Activated CD4-positive, alpha-beta T cell treated with anti-CD3 and anti-CD28 coated beads, Interleukin-2, amount 50 U/mL, for 24 hours (primary cell): ENCODE measurements around the gene FIGN.

Source experiments
- DNase-seq, 2 donors: peaks; one replicate each; pipeline ENCODE4 v3.0.0-alpha.2; 2020; ENCODE audit warnings: low read depth in 1 of 2, low spot score in 1 of 2

Gene FIGN

DNA sequence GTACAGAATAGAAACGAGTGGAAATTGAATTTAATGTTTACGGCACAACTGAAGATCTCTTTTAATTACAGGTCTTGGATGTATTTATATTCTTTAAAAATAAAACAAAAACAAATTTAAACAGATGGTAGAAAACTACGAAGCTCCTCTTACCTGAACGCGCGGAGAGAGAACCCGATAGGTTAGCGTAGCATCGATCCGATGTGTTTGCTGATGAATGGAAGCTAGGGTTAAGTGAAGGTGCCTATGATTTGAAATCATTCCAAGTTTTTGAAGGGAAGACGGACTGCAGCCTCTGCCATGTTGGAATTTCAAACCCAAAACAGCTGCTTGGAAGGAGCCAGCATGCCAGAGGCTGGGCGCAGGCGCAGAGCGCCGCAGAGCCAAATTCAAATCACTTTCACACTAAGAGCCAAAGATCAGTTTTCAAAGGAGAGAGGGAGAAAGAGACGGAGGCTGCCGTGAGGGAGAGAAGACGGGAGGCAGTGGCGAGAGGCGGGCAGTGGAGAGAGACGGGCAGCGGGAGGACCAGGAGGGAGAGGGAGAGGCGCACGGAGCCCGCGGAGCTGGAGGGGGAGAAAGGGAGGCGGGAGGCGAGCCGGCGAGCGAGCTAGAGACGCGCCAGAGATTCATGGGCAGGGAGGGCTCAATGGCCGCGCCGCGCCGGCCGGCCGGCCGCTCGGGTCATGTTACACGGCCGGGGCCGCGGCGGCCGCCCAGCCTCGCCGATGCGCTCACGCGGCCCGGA lies at the start of gene FIGN:
Gene FIGN (minus strand): TSS at position 324 of the 748 bp plus-strand sequence. CDS start 1,081 bp downstream, outside the sequence.
- DNase-seq = no peak

DNA sequence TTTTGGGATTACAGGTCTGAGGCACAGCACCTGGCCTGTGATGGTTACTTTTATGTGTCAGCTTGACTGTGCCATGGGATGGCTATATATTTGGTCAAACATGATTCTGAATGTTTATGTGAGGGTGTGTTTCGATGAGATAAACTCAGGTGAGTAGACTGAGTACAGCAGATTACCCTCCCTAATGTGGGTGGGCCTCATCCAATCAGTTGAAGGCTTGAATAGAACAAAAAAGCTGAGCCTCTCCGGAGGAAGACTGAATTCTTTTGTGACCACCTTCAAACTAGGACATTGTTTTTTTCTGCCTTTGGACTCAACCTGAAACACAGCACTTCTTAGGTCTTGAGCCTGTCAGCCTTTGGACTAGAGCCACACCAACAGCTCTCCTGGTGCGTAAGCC lies 49.4 kb upstream of the FIGN start:
- no peak for DNase-seq

DNA sequence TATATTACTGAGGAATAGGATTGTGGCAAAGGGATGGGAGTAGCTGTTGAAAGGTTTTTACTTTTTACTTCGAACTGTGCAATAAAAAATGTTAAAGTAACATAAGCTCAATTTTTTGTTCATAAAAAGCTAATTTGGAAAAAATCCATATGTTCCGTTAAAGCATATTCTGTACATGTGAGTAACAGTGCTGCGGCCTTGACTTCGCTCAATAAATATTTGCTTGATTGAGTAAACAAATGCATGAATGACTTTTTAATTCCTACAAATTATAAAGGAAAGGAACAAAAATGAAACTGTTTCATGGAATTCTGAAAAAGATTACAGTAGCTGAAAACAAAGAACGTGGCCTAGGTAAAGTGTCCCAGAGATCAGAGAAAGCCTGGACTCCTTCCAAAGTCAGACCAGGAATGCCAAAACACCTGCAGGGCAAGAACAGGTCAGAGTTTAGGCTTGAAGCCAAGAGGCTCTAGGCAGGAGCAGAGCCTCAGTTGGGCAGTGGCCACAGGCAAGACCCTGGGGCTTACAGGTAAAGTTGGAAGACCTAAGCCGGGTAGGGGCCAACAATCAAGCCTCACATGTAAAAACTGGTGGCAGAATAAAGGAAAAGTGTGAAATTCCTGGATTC lies 44.3 kb upstream of the FIGN start:
- DNase-seq = no peak

DNA sequence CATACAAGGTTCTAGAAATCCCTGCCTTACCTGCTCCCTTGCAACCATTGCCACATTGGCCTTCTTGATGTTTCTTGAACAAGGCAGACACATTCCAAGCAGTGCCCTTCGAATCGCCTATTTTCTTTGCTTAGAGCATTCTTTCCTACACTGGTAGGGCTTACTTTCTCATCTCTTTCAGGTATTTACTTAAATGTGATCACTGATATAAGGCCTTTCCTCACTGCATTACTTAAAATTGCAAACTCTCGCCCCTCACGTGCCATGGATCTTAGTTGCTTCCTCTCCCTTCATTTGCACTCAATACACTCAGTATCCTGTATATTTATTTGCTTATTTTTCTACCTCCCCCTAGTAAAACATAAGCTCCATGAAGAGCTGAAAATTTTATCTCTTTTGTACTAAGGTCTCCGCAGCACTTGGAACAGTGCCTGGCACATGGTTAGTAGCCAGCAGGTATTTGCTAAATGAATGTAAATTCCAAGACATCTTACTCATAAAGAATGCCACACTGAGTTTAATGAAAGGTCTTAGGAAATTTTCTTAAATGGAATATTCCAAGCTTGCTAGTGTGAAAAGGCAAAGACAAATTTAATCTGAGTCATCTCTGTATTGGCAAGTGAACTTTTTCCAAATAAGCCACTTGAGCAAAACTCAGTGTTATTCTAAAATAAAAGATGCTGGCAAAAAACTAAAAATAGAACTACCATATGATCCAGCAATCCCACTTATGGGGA lies 42.4 kb upstream of the FIGN start:
- DNase-seq = no peak

- no peak for DNase-seq
These were observed 39.5 kb upstream of the FIGN start for GRCh38 chr2:163775304-163775703.

DNA sequence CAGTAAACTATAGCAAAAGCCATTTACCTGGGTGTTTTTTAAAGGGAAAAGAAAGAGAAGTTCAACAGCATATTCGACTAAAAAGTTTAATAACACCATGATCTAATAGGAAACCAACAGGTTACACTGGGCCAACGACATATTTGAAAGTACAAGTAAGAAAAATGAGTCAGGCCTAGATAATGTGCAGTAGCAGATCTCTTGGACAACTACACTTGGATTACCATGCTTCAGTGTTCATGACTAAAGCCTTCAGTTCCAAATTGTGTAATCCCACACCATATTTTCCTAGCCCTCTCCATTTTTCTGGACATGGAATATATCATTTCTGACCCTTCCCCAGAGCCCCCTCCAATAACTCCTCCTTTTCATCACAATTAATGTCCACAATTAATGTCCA lies 39.1 kb upstream of the FIGN start:
- DNase-seq = no peak

DNA sequence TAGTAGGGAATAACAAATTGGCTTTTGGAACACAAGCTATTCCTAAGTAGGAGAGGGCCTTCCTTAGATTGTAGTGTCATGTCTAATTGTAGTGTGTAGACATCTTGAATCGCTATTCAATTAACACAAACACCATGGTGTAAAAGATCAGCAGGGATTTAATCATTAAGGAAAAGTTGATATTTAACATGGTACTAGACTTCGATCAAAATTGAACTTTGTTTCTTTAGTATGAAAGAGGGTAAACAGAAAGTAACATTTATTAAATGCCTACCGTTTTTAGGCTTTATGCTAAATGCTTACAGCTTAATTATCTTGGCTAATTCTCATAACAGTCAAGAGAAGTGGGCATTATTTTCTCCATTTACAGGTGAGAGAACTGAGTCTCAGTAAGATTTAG lies 37.5 kb upstream of the FIGN start:
- no peak for DNase-seq

DNA sequence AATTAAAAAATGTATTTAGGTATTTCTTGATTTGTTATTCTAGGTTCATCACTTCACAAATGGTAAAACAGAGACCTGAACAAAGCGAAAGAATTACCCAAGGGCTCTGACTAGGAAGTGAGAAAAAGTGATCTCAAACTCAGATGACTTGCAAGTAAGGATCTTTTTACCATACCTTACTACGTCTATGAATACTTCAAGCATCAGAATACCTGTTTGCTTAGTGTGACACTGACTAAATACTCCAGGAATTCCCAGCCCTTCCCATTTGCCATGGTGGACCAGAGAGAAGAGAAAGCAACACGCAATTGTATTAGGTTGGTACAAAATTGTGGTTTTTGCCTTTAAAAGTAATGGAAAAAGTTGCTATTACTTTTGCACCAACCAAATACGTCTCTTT lies 35.8 kb upstream of the FIGN start:
- DNase-seq = no peak

GRCh38 chr2:163768881-163769695 lies 33.3 kb upstream of the FIGN start:
- no peak for DNase-seq

DNA sequence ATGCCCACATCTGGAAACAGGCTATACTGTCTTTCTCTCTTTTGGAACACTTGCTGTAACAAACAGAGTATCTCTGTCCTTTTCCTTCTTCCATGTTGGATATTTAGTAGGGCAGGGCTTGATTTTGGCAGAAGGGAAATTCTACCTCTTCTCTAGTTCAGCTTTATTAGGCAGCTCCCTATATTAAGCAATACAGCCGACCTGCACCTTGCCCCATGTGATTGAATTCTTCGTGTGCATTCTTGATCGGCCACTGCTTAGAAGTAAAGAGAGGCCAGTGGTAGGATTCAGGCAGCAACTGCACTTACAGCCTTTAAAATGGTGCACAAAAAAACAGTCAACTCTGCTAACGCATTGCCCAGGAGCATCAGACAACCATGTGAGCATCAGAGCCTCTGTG lies 31.3 kb upstream of the FIGN start:
- no peak for DNase-seq

DNA sequence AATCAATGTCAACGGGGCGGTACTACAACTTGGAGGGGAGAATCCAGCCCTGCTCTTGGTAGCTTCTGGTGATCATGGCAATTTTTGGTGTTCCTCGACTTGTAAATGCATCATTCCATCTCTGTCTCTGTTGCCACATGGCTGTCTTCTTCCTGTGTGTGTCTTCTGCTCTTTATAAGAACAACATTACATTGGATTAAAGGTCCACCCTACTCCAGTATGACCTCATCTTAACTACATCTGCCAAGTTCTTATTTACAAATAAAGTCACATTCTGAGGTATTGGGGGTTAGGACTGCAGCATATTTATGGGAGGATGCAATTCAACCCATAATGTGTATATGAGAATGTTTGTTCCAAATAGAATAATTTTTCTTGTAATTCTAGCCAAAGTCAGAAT lies 28.8 kb upstream of the FIGN start:
- DNase-seq = no peak

- no peak for DNase-seq
These were observed 23.2 kb upstream of the FIGN start for GRCh38 chr2:163759013-163759412.

GRCh38 chr2:163757814-163758213 lies 22.0 kb upstream of the FIGN start:
- DNase-seq = no peak

DNA sequence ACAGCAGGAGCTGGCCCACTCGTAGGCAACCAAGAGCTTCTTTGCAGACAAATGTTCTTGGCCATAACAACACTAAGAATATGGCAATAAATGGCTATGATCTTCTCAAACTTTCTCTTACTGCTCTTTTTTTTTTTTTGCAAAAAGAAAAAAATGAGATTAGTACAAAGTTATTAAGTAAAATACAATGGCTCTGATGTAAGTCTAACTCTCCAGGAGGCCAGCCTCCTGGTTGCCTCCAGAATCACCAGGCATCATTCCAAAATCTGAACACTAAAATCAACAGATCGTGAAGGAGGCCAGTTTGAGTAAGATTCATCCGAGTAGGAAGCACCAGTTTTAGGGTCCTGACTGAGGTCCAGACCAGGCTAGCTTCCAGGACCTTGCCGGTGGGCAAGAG lies 20.8 kb upstream of the FIGN start:
- DNase-seq = no peak

- no peak for DNase-seq
These were observed 19.6 kb upstream of the FIGN start for GRCh38 chr2:163755366-163755765.

DNA sequence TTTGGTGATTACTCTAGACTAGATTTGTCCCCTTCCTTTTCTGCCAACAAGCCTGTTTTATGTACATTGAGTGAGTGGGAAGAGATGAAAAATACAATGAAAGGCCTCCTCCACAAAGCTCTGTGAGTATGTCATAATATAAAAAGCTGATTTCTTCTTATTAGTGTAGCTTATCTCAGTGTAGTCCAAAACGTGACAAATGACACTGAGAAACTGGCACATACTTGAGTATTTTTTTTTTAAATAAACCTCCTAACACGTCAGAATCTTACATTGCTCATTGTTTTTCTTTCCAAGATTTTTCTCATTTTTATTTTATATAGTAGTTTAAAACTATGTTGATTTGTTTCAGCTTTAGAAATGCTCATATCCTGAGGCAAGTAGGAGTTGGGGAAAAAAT lies 17.9 kb upstream of the FIGN start:
- no peak for DNase-seq

GRCh38 chr2:163752267-163752666 lies 16.5 kb upstream of the FIGN start:
- no peak for DNase-seq

- DNase-seq = no peak
These were observed 15.9 kb upstream of the FIGN start for GRCh38 chr2:163751696-163752095.

- DNase-seq = no peak
These were observed 12.6 kb upstream of the FIGN start for GRCh38 chr2:163748420-163748819.

DNA sequence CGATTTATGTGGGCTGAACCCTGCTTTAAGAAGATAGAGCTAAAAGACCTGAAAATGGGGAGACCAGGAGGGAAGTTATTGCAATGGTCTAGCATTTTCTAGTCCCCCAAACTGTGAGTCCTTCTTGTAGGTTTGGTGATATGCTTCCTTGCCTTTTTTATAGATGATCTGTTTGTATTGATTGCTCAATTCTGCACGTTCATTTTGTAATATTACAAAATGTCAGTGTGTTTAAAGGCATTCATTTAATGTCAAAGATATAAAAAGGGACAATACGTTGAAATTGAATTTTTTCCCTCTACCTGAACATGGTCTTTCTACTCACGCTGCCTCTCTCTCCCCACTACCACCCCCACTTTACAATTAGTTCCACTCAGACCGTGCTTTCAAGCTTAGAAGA lies 5.6 kb upstream of the FIGN start:
- DNase-seq = no peak

- DNase-seq = no peak
These were observed 1.8 kb upstream of the FIGN start for GRCh38 chr2:163737563-163737962.

- no peak for DNase-seq
These were observed 1.3 kb upstream of the FIGN start for GRCh38 chr2:163737190-163737439.
